Thyroid gland (tissue), 4 donors: ENCODE measurements around the gene CAMKMT. TPM values are rescaled to one million over a fixed set of nuclear protein-coding genes. Genes with fewer than 3 reads are reported as not detected.

Experiments used
- DNase-seq, 2 donors: peaks; one replicate each; pipeline ENCODE4 v3.0.0-alpha.2; 2019
- H3K27ac ChIP-seq, 3 donors: fragments of 200-600 bp; sonication (generic); 1 replicate in 2 of 3; 2 replicates in 1 of 3; pipeline ENCODE4 v1.5.1; 2016 to 2019; ENCODE audit warnings: mild to moderate bottlenecking in 1 of 3, moderate library complexity in 1 of 3
- H3K27me3 ChIP-seq: fragments of 200-600 bp; sonication (generic); one replicate; pipeline ENCODE4 v1.5.1; 2019
- H3K36me3 ChIP-seq, 2 donors: fragments of 200-600 bp; sonication (generic); one replicate each; pipeline ENCODE4 v1.5.1; 2016 to 2019
- H3K4me1 ChIP-seq, 2 donors: fragments of 200-600 bp; sonication (generic); one replicate each; pipeline ENCODE4 v1.5.1; 2017 to 2019
- H3K4me3 ChIP-seq, 3 donors: fragments of 200-600 bp; sonication (generic); replicated peaks in 1 of 3; 1 replicate in 2 of 3; 2 replicates in 1 of 3; pipeline ENCODE4 v1.5.1; 2016; ENCODE audit warnings: mild to moderate bottlenecking in 1 of 3
- H3K9me3 ChIP-seq: fragments of 200-600 bp; sonication (generic); one replicate; pipeline ENCODE4 v1.5.1; 2017
- POLR2A ChIP-seq, 2 donors: fragments of 450-650 bp; IDR thresholded peaks; one replicate each; pipeline ENCODE4 v1.6.1; 2017; ENCODE audit warnings: antibody characterized with exemption in 2 of 2, mild to moderate bottlenecking in 2 of 2, moderate library complexity in 1 of 2
- WGBS, 2 donors: methylation state at CpG; one replicate each; pipeline ENCODE4 v1.1.5; 2017; 5-methylcytosine and 5-hydroxymethylcytosine counted together
- intact Hi-C: fragments of 100-400 bp; cut with DNase I; formaldehyde crosslinking; loops from one replicate; pipeline ENCODE4 v1.15.1; 2023
- total RNA-seq, 4 donors: library from RNA; depleted of rRNA; stranded (reverse); fragments of >200 nt; gene quantifications; one replicate each; pipeline ENCODE4 v1.2.3, GENCODE V29; 2016
- TF ChIP-seq, protein P1 (sequence below), 6 experiments: fragments of 200-600 bp in 3 of 6; fragments of 450-650 bp in 3 of 6; sonication (generic) in 3 of 6; IDR thresholded peaks; one replicate each; pipeline ENCODE4 v1.5.1; 2016 to 2019; ENCODE audit warnings: antibody characterized with exemption in 6 of 6, mild to moderate bottlenecking in 2 of 6, inconsistent platforms in 1 of 6, moderate library complexity in 1 of 6

The CAMKMT gene
- total RNA-seq, 4 donors from 2014 or later, result 13.5 to 23.7 (median 17.2) TPM

DNA sequence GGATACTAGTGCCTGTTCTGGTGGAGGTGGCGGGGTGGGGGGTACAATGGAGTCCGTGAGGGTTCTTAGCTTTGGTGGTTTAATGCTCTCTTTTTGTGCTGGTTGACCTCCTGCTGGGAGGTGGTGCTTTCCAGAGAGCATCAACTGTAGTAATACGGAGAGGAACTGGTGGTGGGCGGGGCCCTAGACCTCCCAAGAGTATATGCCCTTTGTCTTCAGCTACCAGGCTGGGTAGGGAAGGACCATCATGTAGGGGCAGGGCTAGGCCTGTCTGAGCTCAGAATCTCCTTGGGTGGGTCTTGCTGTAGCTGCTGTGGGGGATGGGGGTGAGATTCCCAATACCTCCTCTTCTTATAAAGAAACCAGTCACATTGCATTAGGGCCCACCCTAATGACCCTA, 27.1 kb downstream of the CAMKMT start:
- H3K27me3 ChIP-seq, result no peaks in the 10 kb centered on the region
- WGBS, 2 donors, result 61 to 70% methylated on average over 4 of the region's 4 CpGs
- TF ChIP-seq, protein P1, sequence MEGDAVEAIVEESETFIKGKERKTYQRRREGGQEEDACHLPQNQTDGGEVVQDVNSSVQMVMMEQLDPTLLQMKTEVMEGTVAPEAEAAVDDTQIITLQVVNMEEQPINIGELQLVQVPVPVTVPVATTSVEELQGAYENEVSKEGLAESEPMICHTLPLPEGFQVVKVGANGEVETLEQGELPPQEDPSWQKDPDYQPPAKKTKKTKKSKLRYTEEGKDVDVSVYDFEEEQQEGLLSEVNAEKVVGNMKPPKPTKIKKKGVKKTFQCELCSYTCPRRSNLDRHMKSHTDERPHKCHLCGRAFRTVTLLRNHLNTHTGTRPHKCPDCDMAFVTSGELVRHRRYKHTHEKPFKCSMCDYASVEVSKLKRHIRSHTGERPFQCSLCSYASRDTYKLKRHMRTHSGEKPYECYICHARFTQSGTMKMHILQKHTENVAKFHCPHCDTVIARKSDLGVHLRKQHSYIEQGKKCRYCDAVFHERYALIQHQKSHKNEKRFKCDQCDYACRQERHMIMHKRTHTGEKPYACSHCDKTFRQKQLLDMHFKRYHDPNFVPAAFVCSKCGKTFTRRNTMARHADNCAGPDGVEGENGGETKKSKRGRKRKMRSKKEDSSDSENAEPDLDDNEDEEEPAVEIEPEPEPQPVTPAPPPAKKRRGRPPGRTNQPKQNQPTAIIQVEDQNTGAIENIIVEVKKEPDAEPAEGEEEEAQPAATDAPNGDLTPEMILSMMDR (IDR thresholded peaks at IDR 0.05), result no peak
- TF ChIP-seq POLR2A (IDR thresholded peaks at IDR 0.05), result no peak
- no peaks in the 10 kb centered on the region for H3K9me3 ChIP-seq
- intact Hi-C loops, result loop anchor here (10.0 kb wide), 1 partner anchor 566 kb away; no protein-coding TSS in a partner anchor
- no peaks in the 10 kb centered on the region for H3K4me1 ChIP-seq
- no peaks in the 10 kb centered on the region for H3K36me3 ChIP-seq
- H3K27ac ChIP-seq, result no peak overlapping the region
- DNase-seq, result no peak
- no peak overlapping the region for H3K4me3 ChIP-seq

DNA sequence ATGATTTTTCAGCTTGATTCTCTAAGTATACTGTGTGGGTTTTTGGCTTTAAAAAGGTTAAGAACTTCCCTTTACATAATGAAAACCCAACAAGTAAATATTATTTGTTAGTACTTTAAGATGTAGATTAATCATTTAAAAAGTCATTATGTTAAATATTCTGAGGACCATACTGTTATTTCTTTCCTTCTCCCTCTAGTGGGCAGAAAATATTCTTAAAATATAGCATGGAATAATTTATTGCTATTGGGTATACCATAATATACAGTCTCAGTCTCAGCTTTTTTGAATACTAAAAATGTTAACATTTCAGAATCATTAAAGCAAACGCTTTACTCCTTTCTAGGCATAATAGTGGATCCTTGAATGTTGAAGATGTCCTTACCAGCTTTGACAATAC, 28.1 kb downstream of the CAMKMT start:
- Histone ChIP-seq H3K36me3 (no peaks in the 10 kb centered on the region), H3K27ac (no peak overlapping the region), H3K4me1 (no peaks in the 10 kb centered on the region), H3K27me3 (no peaks in the 10 kb centered on the region), H3K4me3 (no peak overlapping the region), H3K9me3 (no peaks in the 10 kb centered on the region)
- no peak for DNase-seq
- 92 to 96% methylated on average over 1 of the region's 1 CpG for WGBS, 2 donors
- intact Hi-C loops, result loop anchor here (10.0 kb wide), 1 partner anchor 565 kb away; no protein-coding TSS in a partner anchor
- TF ChIP-seq POLR2A (IDR thresholded peaks at IDR 0.05), result no peak
- TF ChIP-seq, protein P1 (IDR thresholded peaks at IDR 0.05), result no peak

DNA sequence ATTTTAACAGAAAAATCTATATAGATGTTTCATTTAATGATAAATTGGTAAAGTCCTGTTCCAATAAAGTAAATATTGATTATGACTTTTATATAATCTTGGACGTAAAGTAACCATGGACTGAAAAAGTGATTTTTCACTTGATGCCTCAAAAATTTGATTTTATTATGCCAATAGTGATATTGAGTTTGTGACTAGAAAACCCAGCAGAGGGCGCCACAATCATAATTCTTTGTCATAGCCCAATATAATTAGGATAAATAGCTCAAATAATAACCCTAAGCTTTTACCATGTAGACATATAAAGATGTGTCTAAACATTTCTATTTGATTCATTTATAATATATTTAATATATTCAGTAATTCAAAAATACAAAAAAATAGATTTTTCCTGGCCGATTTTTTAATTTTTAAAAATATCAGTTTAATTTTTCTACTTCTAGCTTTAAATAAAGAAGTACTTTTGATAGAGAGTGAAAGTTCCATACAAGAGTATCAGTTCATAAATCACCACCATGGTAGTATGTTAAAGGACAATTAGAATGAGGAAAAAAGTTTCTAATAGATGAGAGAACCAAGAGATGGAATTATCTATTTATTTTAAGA, 30.7 kb downstream of the CAMKMT start:
- DNase-seq, result peak; percentile 42 to 52
- TF ChIP-seq, protein P1 (IDR thresholded peaks at IDR 0.05), result peak in 4 of 6 experiments; percentile 31 to 62 (median 52)
- no peak for TF ChIP-seq POLR2A (IDR thresholded peaks at IDR 0.05)
- no peaks in the 10 kb centered on the region for H3K9me3 ChIP-seq
- no peak overlapping the region for H3K27ac ChIP-seq
- no peaks in the 10 kb centered on the region for H3K27me3 ChIP-seq
- H3K36me3 ChIP-seq, result no peaks in the 10 kb centered on the region
- WGBS, 2 donors, result 57 to 61% methylated on average over 3 of the region's 3 CpGs
- intact Hi-C loops, result no loop called here
- H3K4me3 ChIP-seq, result no peak overlapping the region
- no peaks in the 10 kb centered on the region for H3K4me1 ChIP-seq

DNA sequence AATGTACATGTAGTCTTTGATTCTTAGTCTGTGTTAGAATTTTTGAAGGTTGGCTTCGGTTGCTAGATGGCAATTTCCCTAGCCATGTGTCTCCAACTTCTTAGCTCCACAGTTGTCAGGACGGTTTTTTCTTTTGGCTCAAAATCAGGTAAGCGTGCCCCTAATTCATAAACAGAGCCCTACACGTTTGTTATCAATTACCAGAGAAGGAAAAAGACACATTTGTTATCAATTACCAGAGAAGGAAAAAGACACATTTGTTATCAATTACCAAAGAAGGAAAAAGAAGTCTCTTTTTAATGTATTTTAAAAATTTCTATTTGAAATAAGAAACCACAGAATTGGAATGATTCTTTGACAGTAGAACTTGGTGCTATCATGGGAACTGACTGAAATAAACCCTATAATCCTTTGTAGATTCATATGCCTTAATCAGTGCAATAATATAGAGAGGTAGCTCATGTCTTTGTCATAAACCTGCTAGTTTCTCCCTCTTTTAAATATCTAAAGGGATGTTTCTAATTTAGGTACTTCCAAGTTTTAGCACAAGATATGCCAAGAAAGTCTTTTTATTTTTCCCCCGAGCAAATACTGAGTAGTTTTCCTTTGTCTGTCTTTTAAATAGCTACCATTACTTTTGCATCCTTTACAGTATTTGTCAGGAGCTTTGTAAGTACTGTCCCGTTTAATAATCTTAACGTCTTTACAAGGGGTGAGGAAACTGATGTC, 35.9 kb downstream of the CAMKMT start:
- Histone ChIP-seq H3K36me3 (no peaks in the 10 kb centered on the region), H3K27ac (no peak overlapping the region), H3K9me3 (no peaks in the 10 kb centered on the region), H3K4me1 (no peaks in the 10 kb centered on the region), H3K4me3 (no peak overlapping the region), H3K27me3 (no peaks in the 10 kb centered on the region)
- intact Hi-C loops, result no loop called here
- DNase-seq, result no peak
- TF ChIP-seq, protein P1 (IDR thresholded peaks at IDR 0.05), result no peak
- no peak for TF ChIP-seq POLR2A (IDR thresholded peaks at IDR 0.05)
- WGBS, 2 donors, result 53 to 56% methylated on average over 7 of the region's 7 CpGs

DNA sequence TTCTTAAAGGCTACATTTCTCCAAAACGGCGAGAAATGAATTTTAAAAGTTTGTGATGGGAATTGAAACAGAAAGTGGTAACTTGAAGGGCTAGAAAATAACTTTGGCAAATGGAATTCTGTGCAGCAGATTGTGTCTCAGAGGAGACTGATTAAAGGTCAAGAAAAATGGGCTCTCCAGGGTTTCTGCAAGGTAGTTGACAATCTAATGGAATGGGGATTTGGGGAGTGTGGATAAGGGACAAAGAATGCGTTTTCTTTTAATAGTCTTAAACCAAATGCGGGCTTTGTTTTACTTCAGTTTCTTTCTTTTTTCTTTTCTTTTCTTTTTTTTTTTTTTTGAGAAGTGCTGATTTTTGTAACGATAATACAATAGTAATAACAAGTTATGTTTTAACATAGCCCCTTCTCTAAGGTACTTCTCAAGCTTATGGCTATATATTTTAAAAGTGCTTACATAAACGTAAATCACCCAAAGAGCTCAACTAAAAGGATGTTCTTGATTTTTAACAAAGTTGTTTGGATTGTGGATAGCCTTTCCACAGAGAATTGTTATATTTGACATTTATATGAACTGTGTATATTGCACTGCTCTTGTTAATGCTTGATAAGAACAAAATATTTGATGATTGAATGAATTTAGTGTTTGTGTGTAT, 36.6 kb downstream of the CAMKMT start:
- TF ChIP-seq, protein P1 (IDR thresholded peaks at IDR 0.05), result no peak
- TF ChIP-seq POLR2A (IDR thresholded peaks at IDR 0.05), result no peak
- no peak for DNase-seq
- Histone ChIP-seq H3K27me3 (no peaks in the 10 kb centered on the region), H3K9me3 (no peaks in the 10 kb centered on the region), H3K27ac (no peak overlapping the region), H3K4me3 (no peak overlapping the region), H3K4me1 (no peaks in the 10 kb centered on the region), H3K36me3 (no peaks in the 10 kb centered on the region)
- intact Hi-C loops, result no loop called here
- WGBS, 2 donors, result 71 to 83% methylated on average over 6 of the region's 6 CpGs
